Skeletal muscle cell (primary cell): ENCODE measurements around the gene CXorf58.

Experiments
- DNase-seq: peaks from one replicate; pipeline ENCODE4 v3.0.0-alpha.2; 2010; ENCODE audit warnings: low read depth
- H3K4me3 ChIP-seq: 2 replicates; pipeline ENCODE4 v1.5.1; 2011; ENCODE audit warnings: low read depth, mild to moderate bottlenecking, control low read depth, low read length, moderate library complexity

Gene CXorf58

DNA sequence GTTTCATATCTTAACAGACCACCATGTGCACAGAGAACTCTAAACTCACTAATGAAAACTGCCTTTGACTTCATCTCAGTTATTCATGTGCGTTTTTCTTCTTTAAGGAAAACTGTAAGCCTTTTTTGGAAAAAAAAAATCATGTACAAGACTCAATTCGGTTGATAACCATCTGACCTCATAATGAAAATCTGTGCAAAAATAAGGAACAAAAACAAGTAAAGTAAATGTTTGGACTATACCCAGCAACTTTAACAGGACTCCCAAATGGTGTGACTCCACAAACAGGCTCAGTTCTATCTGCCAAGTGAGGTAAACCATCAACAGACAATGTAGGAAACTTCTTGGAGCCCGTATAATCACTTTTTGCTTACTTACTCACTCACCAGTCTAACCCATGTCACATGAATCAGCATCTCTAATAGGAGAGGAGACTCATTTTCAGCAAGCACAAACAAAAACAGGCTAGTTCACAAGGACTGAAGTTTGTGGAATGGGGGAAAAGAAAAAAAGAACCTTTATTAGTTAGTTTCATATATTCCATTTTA lies 9.3 kb upstream of the CXorf58 start:
- no peak overlapping the region for H3K4me3 ChIP-seq
- no peak for DNase-seq

DNA sequence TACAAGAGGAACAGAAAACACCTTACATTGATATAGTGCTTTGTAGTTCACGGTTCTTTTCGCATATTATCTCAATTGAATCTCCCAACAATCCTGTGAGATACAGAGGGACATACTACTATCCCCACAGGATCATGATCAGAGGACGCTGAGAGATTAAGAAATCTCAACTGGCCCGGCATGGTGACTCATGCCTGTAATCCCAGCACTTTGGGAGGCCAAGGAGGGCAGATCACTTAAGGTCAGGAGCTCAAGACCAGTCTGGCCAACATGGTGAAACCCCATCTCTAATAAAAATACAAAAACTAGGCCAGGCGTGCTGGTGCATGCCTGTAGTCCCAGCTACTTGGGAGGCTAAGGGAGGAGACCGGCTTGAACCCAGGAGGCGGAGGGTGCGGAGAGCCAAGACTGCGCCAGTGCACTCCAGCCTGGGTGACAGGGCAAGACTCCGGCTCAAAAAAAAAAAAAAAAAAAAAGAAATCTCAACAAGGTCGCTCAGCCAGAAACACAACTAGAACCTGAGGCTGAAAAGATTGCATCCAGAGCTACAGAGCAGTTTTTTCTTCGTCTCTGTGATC lies 7.5 kb upstream of the CXorf58 start:
- H3K4me3 ChIP-seq, result no peak overlapping the region

DNA sequence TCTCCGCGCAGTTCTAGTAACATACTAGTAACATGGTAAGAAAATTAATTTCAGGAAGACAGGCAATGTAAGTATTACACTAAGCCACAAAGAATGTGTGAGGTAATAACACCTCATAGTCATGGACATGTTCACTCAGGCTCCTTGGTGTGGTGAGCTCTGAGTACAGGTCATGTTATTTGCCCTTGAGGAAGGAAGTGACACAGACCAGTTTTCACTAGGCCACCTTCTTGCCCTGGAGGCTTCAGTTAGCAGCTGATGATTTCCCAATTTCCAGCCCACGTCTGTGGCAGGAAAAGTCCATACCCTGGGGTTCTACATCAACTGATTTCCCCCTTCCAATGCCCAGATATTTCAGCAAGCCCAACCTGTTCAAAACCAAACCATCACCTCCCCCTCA lies 6.7 kb upstream of the CXorf58 start:
- DNase-seq, result peak; percentile 71
- H3K4me3 ChIP-seq, result no peak overlapping the region

More for the DNA sequence above, 7.5 kb upstream of the CXorf58 start:
- DNase-seq, result no peak

DNA sequence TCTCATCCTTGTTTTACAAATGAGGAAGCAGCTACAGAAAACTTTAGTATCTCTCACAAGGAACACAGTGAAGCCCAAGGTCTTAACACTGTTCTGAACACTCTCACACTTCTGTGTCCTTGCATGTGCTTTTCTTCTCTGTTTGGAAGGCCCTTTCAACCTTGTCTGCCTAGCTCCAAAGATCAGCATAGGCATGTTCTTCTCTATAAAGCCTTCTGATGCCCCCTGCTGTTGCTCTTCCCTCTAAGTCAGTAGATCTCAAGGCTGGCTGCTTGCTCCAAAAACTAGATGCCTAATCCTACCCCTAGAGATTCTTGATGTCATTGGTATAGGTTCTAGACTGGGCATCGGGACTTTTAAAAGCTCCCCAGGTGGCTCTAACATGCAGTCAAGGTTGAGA lies 6.0 kb upstream of the CXorf58 start:
- no peak overlapping the region for H3K4me3 ChIP-seq
- DNase-seq, result no peak

DNA sequence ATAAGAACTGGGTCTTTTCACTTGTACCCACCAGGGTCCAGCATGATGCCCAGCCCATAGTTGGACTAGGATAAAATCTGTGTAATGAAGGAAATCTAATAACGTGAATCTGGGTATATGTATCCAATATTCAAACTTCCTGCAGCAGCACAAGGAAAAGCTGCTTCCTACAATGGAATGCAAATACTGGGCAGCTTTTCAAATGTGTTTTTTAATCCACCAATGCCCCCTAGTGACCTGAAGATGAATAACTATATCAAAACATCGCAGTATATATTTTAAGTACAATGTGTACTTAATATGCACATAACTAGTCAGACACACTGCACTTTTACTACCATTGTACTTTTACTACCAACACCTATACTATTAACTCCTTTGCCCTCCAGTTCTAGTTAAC lies 5.4 kb upstream of the CXorf58 start:
- no peak for DNase-seq
- no peak overlapping the region for H3K4me3 ChIP-seq

DNA sequence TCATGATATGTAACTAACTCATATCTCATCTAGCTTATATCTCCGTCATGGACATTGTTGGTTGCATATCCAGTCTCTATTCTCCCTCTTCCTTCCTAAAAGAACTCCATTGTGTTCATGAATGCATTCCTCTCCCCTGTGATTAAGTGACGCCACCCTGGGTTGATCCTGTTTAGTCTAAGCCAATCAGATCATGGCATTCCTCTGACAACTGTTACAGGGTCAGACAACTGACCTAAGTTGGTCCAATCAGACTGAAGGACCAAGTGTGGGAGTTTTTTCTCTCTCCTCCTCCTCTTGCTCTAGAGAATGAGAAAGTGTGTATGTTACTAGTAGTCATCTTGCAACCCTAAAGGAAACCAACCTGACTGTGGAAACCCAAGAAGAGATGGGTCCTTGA lies 3.7 kb upstream of the CXorf58 start:
- no peak overlapping the region for H3K4me3 ChIP-seq
- no peak for DNase-seq

DNA sequence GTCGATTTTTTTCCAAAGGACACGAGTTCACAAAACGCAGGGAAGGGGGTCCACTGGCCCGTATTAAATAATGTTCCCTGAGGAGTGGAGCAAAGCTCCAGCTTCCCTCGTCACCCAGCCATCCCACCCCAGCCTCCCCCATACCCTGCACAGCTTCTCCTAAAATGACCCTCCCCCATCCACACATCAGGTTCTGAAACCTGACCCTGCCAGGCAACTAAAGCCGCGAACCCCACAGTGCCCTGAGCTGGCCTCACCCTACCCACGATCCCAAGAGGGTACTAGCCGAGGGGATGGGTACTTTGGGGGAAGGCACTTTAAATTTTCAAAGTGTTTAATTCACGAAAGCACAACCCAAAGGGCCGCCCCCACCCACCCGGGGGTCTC lies 702 bp upstream of the CXorf58 start:
- H3K4me3 ChIP-seq, result peak overlapping the region; percentile 62
- no peak for DNase-seq

DNA sequence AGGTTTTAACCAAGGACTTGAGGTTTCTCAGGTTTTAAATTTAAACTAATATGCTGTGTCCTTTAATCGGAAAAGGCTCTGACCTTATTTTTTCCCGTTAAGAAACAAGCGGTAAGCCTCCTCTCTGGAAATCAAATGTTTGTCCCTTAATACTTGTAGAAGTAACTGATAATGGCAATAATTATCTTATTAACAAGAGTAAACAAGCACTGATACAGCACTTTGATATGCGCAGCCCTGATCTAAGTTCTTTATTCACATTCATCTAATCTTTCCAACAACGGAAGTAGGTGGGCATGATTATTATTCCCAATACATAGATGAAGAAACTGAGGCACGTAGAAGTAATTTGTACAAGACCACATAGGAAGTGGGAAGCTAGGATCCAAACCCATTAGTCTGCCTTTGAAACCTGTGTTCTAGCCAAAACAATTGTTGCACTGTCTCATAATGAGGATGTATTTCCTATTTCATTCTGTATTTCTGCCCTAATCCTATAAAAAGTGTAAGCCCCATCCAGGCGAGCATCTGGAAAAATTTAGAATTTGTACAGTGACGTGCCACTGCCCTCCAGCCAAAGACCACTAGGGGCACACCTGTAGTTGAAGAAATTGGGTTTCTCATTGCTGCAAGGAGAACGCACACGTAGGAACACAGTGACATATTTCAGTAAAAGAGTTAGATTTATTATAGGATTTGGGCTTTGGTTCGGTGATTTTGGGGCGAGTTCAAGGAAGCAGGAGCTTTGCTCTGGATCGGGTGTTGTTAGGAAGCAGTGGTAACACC lies 606 bp downstream of the CXorf58 start:
- peak overlapping the region; percentile 62 for H3K4me3 ChIP-seq
- no peak for DNase-seq

DNA sequence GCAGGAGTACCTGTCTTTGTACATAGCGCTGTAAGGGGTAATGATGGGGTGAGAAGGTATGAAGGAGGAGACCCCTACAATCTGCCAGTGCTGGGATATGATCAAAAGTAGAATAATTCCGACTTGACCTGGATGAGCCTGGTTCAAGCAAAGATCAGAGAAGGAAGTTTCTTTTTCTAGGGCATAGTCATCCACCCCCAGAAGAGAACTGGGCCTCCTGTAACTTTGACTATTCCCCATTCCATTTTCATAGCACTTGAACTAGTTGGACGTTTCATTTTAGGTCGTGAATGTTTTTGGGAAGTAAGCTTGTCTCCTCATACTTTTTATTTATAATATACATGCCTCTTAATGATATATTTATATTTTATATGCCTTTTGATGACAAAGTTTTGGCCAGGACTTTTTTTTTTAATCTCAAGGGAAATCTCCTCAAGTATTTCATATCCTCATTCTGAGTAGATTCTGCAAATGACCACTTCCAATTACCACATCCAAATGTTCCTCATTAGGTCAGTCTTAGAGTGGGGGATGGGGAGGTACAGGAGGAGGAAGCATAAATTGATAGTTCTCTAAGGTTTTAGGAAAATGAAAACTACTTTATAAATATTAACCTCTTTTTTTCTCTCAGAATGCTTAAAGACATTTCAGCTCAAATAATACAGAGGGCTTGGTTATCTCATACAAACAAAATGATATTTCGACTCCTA lies 3.5 kb downstream of the CXorf58 start:
- no peak overlapping the region for H3K4me3 ChIP-seq
- DNase-seq, result no peak

DNA sequence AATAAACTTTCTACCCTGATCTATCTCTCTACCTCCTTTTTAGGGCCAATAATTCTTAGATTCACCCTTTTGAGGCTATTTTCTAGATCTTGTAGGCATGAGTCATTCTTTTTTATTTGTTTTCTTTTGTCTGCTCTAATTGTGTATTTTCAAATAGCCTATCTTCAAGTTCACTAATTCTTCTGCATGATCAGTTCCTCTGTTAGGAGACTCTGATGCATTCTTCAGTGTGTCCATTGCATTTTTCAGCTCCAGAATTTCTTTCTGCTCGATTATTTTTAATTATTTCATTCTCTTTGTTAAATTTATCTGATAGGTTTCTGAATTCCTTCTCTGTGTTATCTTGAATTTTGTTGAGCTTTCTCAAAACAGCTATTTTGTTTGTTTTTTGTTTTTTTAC lies 11.3 kb downstream of the CXorf58 start:
- DNase-seq, result no peak
- H3K4me3 ChIP-seq, result no peak overlapping the region

DNA sequence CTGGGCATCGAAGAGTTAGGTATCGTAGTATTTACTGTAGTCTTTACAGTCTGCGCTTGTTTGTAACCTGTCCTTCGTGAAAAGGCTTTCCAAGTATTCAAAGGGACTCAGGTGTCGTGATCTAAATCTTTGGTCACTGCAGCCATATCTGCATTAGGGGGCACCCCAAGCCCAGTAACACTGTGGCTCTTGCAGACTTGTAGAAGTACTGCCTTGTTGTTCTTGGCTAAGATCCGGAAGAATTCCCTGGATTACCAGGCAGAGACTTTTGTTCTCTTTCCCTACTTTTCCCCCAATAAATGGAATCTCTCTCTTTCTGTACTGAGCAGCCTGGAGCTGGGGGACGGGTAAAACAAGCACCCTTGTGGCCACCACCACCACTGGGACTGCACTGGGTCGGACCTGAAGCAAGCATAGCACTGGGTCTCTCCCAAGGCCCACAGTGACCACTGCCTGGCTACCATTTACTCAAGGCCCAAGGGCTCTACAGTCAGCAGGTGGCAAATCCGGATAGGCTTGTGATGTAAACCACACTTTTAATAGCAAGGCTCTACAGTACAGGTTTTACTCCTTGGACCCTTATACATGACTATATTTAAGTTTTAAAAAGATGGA lies 12.0 kb downstream of the CXorf58 start:
- no peak overlapping the region for H3K4me3 ChIP-seq
- DNase-seq, result no peak

DNA sequence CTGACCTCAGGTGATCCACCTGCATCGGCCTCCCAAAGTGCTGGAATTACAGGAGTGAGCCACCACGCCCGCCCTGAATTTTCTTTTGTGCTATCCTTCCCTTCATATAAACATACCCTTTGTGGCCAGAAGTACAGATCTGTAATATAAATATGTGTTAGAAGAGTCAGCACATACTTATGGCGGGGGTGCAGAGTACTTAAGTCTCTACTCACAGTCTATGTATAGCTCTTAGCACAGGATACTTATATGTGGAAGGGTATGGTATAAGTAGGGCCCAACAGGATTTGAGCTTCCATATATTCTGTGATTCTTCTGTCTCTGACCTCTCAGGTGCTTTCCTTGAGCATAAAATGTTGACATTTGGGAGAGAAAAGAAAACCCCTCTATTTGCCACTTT lies 18.2 kb downstream of the CXorf58 start:
- no peak overlapping the region for H3K4me3 ChIP-seq
- DNase-seq, result no peak

DNA sequence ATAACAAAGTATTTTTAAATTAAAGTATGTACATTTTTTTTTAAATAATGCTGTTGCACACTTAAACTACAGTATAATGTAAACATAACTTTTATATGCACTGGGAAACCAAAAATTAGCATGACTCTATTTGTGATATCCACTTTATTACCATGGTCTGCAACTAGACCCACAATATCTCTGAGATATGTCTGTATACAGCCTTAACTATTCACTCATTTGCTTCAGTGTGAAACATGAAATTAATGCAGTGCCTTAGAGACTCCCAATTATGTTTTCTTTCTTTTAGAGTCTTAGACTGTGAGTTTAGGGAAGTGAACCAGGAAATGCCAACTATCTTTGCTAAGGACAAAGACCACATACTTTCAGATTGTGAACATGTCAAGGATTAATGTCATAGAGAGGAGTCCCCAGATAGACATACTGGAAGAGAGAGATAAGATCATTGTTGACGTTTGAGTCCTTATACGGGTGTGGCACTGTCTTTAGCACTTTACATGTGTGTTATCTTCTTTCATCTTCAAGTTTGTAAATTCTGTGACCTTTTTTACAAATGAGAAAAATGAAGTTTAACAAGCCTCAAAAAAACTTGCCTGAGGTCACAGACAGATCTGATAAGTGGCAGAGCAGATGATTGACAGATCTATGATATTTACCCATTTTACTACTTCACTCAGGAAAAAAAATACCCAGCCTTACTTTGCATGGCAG lies 23.2 kb downstream of the CXorf58 start:
- no peak overlapping the region for H3K4me3 ChIP-seq
- DNase-seq, result no peak

DNA sequence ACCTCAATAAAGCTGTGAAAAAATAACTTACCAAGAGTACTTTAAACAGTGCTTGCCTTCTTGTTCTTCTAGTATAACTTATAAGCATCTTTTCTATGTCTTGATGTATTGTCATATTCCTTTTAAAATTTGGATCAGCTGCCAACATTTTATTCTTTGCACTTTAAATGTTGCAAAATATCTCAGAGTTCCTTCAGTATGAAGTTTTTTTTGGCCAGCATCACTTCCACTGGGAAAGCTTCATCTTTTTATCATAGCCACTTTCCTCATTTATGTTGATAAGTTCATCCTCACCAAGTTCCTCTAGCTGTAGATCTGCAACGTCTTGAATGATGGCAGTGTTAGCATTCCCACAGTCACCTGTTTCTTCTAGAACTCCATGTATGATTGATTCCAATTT lies 24.2 kb downstream of the CXorf58 start:
- DNase-seq, result no peak

DNA sequence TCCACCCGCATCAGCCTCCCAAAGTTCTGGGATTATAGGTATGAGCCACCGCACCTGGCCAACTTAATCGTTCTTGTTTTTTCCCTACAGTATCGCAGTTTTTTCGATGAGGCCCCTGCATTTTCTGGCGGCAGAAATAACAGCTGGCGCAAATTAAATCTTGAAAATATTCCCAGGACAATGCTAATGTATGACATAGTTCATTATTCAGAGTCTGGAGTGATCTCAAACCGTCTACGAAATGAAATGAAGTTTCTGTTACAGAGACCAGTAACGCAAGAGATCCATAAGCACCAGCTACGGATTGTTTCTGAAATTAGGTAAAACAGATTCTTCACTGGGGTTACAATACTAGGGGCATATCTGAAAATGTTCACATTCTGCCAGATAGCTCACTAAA lies 27.3 kb downstream of the CXorf58 start:
- no peak for DNase-seq
- H3K4me3 ChIP-seq, result no peak overlapping the region

More for the DNA sequence above, 24.2 kb downstream of the CXorf58 start:
- H3K4me3 ChIP-seq, result no peak overlapping the region

DNA sequence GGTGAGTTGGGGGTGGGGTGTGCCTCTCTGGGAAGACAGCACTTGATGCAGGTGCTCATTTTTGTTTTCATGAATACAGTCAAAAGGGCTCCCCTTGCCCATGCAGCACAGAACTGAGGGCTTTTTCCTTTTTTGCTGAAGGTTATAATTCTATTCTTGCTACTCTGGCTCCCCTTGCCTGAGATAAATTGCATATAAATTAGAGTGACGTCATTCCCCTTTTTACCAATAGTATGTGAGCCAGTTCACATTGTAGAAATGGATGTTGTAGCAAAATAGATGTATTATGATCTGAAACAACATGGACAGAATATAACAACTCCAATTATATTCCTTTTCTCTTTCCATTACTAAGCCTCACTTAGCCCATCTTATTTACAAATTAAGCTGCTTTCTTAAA lies 28.4 kb downstream of the CXorf58 start:
- no peak overlapping the region for H3K4me3 ChIP-seq
- DNase-seq, result no peak

DNA sequence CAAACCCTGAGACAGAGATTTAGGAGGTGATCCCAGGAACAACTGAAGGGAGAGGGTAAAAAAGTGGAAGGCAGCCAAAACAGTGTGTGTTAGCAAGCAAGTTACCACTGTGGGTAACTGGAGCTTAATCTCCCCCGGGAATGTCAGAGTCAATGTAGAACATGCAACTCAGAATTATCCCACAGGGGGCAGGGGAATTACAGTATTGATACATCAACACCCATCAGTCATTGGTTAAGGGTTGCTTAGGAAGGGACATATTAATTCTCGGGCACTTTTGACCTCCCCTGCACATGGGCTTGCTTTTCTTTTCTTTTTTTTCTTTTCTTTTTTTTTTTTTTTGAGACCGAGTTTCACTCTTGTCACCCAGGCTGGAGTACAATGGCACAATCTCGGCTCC lies 29.3 kb downstream of the CXorf58 start:
- no peak overlapping the region for H3K4me3 ChIP-seq
- peak; percentile 36 for DNase-seq

DNA sequence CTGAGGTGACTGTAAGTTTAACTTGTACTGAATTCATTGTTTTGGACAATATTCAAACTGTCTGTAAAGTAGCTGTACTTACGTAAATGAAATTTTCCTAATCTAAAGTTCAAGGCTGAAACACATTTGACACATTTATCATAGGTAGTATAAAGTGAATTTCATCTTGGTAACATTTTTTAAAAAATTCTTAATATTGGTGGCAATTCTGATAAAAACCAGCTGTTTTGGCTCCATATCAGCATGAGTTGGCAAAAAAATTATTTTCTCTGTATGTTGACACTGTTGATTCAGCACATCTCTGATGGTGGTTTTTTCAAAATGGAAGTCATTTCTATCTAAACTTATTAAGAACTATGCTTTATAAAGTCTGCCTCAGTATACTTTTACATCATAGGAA lies 30.9 kb downstream of the CXorf58 start:
- H3K4me3 ChIP-seq, result no peak overlapping the region
- no peak for DNase-seq

DNA sequence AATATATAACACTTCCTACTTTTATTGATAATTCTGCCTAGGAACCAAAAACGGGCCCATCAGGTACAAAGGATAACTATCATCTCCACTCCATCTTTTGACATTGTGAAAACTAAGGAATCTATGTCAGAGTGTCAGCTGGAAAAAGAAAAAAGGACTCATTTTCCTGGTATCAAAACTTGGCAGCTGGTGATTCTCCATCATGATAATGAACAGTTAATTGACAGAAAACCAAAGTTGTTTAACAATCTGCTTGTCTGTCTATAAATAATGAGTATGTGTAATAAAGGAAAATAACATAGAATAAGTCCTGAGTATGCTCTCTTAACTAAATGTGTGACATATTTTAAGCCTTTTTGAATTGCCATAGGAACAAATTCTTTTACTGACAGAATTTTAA lies 31.4 kb downstream of the CXorf58 start:
- no peak overlapping the region for H3K4me3 ChIP-seq
- DNase-seq, result no peak

DNA sequence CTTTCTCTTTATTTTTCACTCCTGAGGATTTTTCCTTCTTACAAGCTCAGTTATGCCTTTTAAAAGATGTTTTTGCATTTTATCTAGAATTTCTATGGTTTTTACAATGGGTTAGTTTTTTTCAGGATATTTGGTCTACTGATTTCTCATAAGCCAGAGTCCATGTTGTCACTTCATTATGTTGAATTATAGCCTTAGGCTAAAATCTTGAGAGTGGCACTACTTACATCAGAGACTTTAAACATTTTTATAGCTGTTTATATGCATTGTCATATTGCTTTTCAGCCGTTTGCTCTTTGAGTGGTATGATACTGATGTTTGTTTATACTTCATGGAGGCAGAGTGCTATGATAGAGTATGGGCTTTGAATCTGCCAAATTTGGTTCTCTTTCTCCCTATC lies 36.4 kb downstream of the CXorf58 start:
- DNase-seq, result no peak
- H3K4me3 ChIP-seq, result no peak overlapping the region
